Measurements from ENCODE around the gene TAF4. TPM values are rescaled to one million over a fixed set of nuclear protein-coding genes. Genes with fewer than 3 reads are reported as not detected.

Gene TAF4
- total and polyA plus RNA-seq, 2 donors (not counting 3 experiments of a cell fraction or from before 2014, with no cell fraction given) = 6.1 to 19.5 TPM

- FAIRE-seq (no peak), DNase-seq (ENCODE audit: low read depth, low spot score) (no peak)
- Histone ChIP-seq H3K9ac (replicated peaks; ENCODE audit: extremely low read depth, insufficient read depth, low read length) (no peak overlapping the region), H3K9me1 (replicated peaks; ENCODE audit: control insufficient read depth, extremely low read depth, insufficient read depth, low read length) (no peaks in the 10 kb centered on the region), H3K27me3 (ENCODE audit: control insufficient read depth in 2 of 2, insufficient read depth in 2 of 2, low read length in 2 of 2) (no peaks in the 10 kb centered on the region), H3K79me2 (ENCODE audit: control insufficient read depth, insufficient read depth, low read length) (peaks cover 68% of the 10 kb centered on the region), H3K9me3 (replicated peaks; ENCODE audit: control insufficient read depth, insufficient read depth, low read length) (no peaks in the 10 kb centered on the region), H3K36me3 (ENCODE audit: control insufficient read depth in 2 of 2, extremely low read depth in 1 of 2, insufficient read depth in 2 of 2, low read length in 2 of 2) (no peaks in the 10 kb centered on the region), H4K20me1 (replicated peaks; ENCODE audit: control insufficient read depth, extremely low read depth, insufficient read depth, low read length) (no peaks in the 10 kb centered on the region), H3K4me1 (ENCODE audit: control insufficient read depth, extremely low read depth, insufficient read depth, low read length) (peaks cover 7% of the 10 kb centered on the region), H3K27ac (ENCODE audit: insufficient read depth, low read depth, low read length) (no peak overlapping the region), H3K4me2 (ENCODE audit: insufficient read depth, low read length) (no peak overlapping the region), H3K4me3 (replicated peaks in 1 of 3; ENCODE audit: insufficient read depth in 1 of 3, low read depth in 1 of 3, low read length in 3 of 3) (no peak overlapping the region), H2AFZ (ENCODE audit: low read depth, low read length) (no peak overlapping the region)
- no peak for TF ChIP-seq JUN (IDR thresholded peaks at IDR 0.05; ENCODE audit: borderline replicate concordance, insufficient read depth, insufficient read length, low read depth)
- TF ChIP-seq MYC (IDR thresholded peaks at IDR 0.05; ENCODE audit: low read depth, low read length) = no peak
- no peak for TF ChIP-seq GATA2 (IDR thresholded peaks at IDR 0.05; ENCODE audit: insufficient read depth, insufficient read length, low read depth, low read length)
- TF ChIP-seq EZH2 (IDR thresholded peaks at IDR 0.05; ENCODE audit: borderline replicate concordance, low read depth, low read length, severe bottlenecking) = no peak
- no peak for TF ChIP-seq POLR2A (IDR thresholded peaks at IDR 0.05; ENCODE audit: low read depth, low read length)
- no peak for TF ChIP-seq CTCF (IDR thresholded peaks at IDR 0.05; ENCODE audit: extremely low read depth in 1 of 2, insufficient read depth in 1 of 2, low read depth in 1 of 2, low read length in 2 of 2)
- TF ChIP-seq POLR2AphosphoS5 (IDR thresholded peaks at IDR 0.05; ENCODE audit: insufficient read depth, low read depth, low read length) = no peak
- no peak for TF ChIP-seq FOS (IDR thresholded peaks at IDR 0.05; ENCODE audit: borderline replicate concordance, insufficient read depth, low read length)
- no peak for TF ChIP-seq MAX (IDR thresholded peaks at IDR 0.05; ENCODE audit: insufficient read depth, insufficient read length)
- no TSS peak for BruUV-seq (replicated peaks)
- ChIA-PET CTCF (interaction anchor here (1.2 kb wide), 1 partner anchor 50 kb away, joined by 5 read pairs; no protein-coding TSS in a partner anchor), POLR2A (no interaction called here)
- dilution Hi-C loops (cut with MboI; ENCODE audit: extremely low pct_ligation_motif_present, low sequenced_read_pairs) (no loop called here), intact Hi-C loops (cut with micrococcal nuclease) (loop anchor here (5.0 kb wide), 2 partner anchors 34 to 49 kb away; no protein-coding TSS in a partner anchor)
These were observed 4.8 kb downstream of the TAF4 start for GRCh38 chr20:62060631-62061541.

All from endothelial cell of umbilical vein (primary cell).